ENCODE results near the gene TMEM123.

Gene TMEM123

DNA sequence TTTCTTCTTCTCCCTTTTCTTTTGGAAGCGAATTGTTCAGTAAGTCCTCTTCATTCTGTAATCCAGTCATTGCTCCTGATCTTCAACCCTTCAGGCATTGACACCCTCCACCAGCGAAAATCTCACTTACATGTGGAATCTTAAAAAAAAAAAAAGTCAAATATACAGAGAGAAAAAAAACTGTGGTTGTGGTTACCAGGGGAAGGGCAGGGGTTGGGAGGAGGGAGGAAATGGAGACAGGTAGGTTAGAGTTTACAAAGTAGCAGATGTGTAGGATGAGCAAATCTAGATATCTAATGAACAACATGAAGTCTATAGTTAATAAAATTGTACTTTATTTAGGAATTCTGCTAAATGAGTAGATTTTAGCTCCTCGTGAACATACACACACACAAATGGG, 17.7 kb upstream of the TMEM123 start:
- no peak for DNase-seq

DNA sequence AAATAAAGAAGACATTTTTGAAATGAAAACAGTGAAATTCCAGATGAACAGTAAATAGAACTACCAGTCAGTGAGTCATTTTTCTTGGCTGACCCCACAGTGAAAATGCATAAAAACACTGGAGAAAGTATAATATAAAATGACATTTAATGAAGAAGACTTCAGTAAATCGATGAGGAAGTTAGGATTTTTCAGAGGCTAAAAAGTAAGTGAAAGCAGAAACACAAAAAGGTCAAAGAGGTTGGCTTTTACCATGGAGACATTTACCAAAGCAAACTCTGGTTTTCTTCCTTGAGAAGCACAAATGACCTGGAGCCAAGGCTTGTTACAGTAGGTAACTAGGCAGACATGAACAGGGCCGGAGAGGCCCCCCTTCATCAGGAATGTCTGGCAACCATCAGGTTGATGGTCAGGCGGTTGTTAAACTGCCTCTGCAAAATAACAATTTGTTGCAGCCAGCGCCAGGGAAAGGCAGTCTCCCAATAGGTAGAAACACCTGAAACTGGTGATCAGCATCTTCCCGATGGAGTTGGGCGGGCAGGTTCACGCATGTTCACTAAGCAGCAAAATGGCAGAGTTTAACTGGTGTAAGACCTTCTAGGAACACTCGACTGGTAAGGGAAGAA, 16.7 kb upstream of the TMEM123 start:
- DNase-seq: no peak

DNA sequence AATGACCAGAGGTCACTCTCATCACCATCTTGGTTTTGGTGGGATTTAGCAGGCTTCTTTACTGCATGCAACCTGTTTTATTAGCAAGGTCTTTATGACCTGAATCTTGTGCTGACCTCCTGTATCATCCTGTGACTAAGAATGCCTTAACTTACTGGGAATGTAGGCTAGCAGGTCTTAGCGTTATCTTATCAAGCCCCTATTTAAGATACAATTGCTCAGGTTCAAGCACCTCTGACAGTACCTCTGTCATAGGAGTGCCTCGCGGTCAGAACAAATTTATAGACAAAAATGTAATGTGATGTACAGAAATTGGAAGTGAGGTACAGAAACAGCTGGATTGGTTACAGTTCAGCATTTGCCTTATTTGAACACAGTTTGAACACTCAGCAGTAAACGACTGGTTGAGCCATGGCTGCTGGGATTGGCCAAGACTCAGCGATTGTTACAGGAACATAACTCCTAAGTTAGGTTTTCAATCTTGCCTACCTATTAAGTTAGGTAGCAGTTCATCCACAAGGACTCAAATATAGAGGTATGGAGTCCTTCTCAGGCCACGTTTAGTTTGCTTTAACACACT, 16.1 kb upstream of the TMEM123 start:
- DNase-seq: no peak

- no peak for DNase-seq
Observed at GRCh38 chr11:102467853-102468580, 15.5 kb upstream of the TMEM123 start.

DNA sequence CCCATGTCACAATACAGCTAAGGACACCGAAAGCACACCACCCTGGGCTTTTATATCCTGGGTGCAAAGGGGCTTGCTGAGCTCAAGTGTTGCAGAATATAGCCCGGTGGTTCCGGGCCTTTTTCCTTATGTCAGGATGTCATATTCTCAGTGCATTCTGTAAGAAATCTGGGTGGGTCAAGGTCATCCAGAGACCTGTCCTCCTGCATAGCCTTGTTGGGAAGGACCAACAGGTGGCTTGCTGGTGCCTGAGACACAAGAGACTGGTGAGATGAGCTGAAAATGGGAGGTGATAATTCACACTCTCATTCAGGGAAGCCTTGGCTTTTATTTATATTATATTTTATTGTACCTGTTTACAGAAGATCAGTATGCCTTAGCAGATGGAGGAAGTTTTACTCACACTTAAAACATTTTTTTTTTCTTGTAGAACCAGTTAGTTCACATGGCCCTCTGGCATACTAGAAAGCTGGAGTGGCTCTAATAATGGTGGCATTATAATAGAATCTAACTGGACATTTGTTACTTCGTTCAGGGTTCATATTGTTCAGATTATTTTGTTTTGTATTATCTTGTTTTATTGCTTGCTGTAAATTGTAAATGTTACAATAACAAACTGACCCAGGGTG, 14.6 kb upstream of the TMEM123 start:
- DNase-seq: no peak

- DNase-seq: no peak
Observed at GRCh38 chr11:102465696-102466095, 13.1 kb upstream of the TMEM123 start.

- no peak for DNase-seq
Observed at GRCh38 chr11:102464859-102465500, 12.4 kb upstream of the TMEM123 start.

DNA sequence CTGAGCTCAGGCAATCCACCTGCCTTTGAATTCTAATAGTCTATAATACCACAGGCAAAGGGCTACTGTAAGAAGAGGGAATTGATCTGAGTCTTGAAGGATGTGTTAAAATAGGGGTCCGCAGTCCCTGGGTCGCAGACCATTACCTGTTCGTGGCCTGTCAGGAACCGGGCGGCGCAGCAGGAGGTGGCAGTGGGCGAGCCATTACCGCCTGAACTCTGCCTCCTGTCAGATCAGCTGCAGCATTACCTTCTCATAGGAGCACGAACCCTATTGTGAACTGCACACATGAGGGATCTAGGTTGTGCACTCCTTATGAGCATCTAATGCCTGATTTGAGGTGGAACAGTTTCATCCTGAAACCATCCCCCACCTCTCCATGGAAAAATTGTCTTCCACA, 11.5 kb upstream of the TMEM123 start:
- no peak for DNase-seq

DNA sequence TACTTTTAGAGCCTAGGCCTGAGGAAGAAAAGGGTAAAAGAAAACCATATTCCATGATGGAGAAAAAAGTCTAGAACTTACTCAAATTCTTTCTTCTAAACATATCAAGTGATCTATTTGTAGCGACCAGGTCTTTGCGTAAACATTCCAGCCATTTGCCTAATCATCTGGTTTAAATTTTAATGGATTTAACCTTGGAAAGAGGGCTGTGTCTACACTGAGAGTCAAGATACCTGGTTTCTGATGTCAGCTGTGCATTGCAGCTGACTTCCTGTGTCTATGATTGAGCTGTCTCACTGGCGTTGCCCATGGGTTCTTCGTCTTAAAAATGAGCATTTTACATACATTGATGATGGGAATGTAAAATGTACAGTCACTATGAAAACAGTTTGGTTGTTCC, 10.0 kb upstream of the TMEM123 start:
- DNase-seq: no peak

- DNase-seq: no peak
Observed at GRCh38 chr11:102459393-102459792, 6.8 kb upstream of the TMEM123 start.

GRCh38 chr11:102458548-102458947, 6.0 kb upstream of the TMEM123 start:
- DNase-seq: no peak

GRCh38 chr11:102457865-102458264, 5.3 kb upstream of the TMEM123 start:
- DNase-seq: no peak

DNA sequence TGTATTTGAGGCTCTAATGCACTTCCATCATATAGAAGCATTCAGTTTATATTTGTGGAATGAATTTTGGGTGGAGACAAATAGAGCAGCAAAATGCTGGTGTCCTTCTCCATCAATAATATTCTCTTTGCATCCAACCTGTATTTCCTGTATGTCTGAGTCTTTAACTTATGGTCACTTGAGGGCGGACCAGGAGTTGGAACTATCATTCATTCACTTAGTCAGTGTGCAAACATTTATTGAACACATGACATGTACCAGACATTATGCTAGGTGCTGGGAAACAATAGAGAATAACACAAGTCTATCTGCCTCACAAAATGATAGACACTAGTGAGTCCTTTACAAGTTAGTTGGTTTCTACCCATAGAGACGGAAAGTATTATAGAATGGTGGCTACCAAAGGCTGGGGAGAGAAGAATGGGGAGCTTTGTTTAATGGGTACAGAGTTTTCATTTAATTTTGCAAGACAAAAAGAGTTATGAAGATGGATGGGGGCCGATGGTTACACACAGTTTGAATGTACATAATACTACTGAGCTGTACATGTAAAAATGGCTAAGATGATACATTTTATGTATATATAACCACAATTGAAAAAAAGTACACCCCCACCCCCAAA, 4.6 kb upstream of the TMEM123 start:
- DNase-seq: no peak

DNA sequence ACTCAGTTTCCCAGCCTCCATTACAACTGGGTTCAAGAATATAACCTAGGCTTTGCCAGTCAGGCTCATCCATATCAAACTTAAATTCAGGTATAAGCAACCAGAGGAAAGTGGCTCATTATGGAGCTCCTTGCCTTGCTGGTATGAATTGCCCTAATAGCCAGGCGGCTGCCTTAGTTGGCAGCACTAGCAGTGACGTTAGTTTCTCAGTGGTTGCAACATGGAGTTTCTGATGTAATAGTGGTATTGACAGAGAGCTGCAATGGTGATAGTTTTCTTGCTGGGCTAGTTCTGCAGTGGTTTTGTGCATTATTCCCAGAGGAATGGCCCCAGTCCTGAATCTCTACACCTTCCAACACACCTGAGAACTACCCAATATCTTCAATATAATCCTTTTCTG, 3.8 kb upstream of the TMEM123 start:
- no peak for DNase-seq

DNA sequence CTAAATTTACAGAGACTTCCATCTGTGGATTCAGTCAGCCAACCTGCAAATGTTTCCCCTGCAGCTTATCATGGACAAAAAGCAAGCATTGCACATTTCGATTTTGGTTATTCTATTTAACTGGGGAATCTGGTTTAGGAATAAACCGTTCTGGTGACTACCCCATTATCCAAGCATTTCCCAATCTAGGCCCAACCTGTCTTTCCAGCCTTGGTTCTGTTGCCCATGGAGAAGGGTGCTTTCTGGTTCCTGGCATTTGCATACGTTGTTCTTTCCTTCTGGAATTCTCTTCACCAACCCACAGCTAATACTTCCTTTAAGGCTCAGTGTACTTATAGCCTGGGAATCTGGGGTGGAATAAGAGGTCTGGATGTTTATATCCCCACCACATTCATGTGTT, 1.4 kb upstream of the TMEM123 start:
- no peak for DNase-seq

DNA sequence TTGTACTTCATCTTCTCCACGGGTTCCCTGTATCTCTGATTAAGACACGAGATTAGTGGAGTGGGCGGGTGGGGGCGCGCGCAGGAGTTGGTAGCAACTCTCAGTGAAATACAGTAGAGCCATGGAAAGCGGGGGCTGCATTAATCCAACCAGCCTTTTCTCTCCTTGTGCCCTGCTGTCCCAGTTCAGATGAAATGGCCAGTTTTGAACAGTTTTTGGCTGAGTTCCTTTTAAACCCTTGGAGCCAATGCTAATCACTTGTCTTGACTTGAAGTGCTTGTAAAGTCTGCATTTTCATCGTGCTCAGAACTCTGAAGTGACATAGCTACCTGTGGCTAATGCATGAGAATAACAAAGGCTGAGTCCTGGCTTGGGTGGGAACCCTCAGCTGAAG, 734 bp upstream of the TMEM123 start:
- no peak for DNase-seq

DNA sequence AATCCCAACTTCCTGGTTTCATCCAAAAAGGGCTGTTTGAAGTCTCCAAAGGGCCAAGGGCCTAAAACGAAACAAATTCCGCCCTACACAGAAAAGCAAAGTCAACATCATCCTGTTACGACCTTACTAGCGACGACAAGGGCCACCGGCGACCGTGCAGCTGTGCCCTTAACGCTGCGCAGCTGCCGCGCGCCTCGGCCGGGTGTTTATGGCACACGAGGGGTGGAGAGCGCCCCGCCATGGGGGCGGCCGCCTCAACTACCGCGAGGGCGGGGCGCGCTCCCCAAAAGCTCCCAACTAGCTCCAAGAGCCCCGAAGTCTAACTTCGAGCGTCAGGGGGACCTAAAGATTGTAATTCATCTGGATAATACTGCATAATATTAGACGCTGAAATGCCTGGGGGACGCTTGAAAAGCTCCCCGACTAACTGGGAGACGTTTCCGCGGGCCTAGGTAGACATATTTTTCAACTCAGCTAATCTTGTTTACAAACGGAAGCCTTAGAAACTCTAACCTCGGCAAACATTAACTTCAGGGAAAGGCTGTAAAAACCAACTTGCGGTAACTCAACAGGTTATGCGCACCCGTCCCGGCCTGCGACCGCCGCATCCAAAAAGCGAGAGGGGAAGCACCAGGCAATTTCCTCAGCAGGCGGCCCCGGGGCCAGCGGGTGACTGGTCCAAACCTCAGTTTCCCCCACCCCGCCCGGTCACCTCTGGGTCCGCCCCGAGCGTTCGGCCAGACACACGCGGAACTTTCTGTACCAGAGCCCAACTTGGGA, 694 bp downstream of the TMEM123 start:
- DNase-seq: peak; percentile 81

- no peak for DNase-seq
Observed at GRCh38 chr11:102451041-102451680, 1.4 kb downstream of the TMEM123 start.

- DNase-seq: no peak
Observed at GRCh38 chr11:102449651-102450570, 2.7 kb downstream of the TMEM123 start.

DNA sequence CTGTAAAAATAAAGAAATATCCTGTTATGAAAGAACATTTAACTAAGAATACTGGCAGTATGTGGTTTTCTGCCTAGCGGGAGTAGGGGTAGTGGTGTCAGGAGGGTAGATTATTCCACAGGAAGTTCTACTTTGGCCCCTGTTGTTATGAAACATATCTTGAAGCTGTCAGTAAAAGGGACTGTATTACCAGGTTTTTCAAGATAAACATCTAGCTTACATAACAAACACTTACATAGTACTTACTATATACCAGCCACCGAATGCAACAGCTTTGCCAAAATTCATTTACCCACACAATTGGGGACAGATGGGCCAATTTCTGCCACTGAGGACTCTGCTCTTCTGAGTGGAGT, 3.7 kb downstream of the TMEM123 start:
- DNase-seq: no peak

Measured in activated CD4-positive, alpha-beta T cell treated with anti-CD3 and anti-CD28 coated beads, Interleukin-2, amount 50 U/mL, for 16 hours (primary cell).